Measurements from ENCODE around the gene TMTC1. TPM values are rescaled to one million over a fixed set of nuclear protein-coding genes. Genes with fewer than 3 reads are reported as not detected.

The TMTC1 gene
- total and polyA plus RNA-seq, 8 donors: 1.2 to 5.1 (median 2.8) TPM

DNA sequence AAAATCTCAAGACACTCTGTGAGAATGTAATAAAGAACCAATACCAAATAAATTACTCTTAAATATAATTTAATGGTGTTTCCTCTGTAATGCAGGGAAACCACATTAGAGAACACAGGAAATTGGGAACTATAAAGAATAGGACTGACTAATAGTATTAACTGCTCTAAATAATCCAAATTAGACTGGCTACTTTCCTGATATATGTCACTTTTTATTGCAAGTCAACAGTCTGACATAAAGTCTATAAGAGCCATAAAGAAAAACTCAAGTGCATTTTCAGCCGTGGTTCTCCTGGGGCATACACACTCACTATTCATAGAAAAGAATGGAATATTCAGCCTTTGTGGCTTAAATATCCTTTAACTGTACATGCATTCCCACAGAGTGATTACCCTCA lies 161.5 kb downstream of the TMTC1 start:
- WGBS, 2 donors: 68 to 83% methylated on average over 1 of the region's 1 CpG
- H3K27me3 ChIP-seq: no peaks in the 10 kb centered on the region
- no peak overlapping the region for H3K4me3 ChIP-seq
- DNase-seq (no peak), FAIRE-seq (no peak), ATAC-seq (no peak)
- no peak overlapping the region for H3K27ac ChIP-seq
- no peaks in the 10 kb centered on the region for H3K4me1 ChIP-seq
- H3K36me3 ChIP-seq: no peaks in the 10 kb centered on the region
- H3K9me3 ChIP-seq: no peaks in the 10 kb centered on the region
- intact Hi-C loops (cut with DNase I): no loop called here
- TF ChIP-seq, protein P1, sequence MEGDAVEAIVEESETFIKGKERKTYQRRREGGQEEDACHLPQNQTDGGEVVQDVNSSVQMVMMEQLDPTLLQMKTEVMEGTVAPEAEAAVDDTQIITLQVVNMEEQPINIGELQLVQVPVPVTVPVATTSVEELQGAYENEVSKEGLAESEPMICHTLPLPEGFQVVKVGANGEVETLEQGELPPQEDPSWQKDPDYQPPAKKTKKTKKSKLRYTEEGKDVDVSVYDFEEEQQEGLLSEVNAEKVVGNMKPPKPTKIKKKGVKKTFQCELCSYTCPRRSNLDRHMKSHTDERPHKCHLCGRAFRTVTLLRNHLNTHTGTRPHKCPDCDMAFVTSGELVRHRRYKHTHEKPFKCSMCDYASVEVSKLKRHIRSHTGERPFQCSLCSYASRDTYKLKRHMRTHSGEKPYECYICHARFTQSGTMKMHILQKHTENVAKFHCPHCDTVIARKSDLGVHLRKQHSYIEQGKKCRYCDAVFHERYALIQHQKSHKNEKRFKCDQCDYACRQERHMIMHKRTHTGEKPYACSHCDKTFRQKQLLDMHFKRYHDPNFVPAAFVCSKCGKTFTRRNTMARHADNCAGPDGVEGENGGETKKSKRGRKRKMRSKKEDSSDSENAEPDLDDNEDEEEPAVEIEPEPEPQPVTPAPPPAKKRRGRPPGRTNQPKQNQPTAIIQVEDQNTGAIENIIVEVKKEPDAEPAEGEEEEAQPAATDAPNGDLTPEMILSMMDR (IDR thresholded peaks at IDR 0.05): no peak

DNA sequence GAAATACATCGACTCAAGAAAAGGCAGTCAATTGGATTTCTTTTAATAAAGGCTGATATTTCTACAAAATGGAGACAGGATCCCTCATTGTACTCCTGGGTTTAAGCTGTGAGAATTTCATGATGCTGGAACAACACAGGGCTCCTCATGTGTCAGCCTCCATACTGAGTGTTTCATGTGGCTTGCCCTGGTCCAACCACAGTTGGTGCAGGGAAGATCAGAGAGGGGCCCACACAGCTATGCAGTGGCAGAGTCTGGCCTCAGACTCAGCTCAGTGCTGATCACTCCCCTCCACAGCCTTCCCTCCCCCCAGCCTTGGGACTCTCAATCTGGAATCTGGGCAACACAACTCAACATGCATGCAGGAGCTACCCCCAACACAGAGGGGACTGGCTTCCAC lies 163.7 kb downstream of the TMTC1 start:
- 81 to 87% methylated on average over 1 of the region's 1 CpG for WGBS, 2 donors

GRCh38 chr12:29617407-29617803 lies 166.3 kb downstream of the TMTC1 start:
- DNase-seq: no peak
- TF ChIP-seq, protein P1 (IDR thresholded peaks at IDR 0.05): no peak
- ATAC-seq: no peak
- H3K9me3 ChIP-seq: no peaks in the 10 kb centered on the region
- no peak for FAIRE-seq
- no peaks in the 10 kb centered on the region for H3K36me3 ChIP-seq
- no peaks in the 10 kb centered on the region for H3K4me1 ChIP-seq
- H3K4me3 ChIP-seq: no peak overlapping the region
- no peak overlapping the region for H3K27ac ChIP-seq
- intact Hi-C loops (cut with DNase I): no loop called here
- no peaks in the 10 kb centered on the region for H3K27me3 ChIP-seq
- WGBS, 2 donors: 21% methylated on average over 1 of the region's 1 CpG

More for the DNA sequence above, 163.7 kb downstream of the TMTC1 start:
- DNase-seq: no peak
- Histone ChIP-seq H3K27me3 (no peaks in the 10 kb centered on the region), H3K4me3 (no peak overlapping the region), H3K27ac (no peak overlapping the region), H3K36me3 (no peaks in the 10 kb centered on the region), H3K9me3 (no peaks in the 10 kb centered on the region), H3K4me1 (no peaks in the 10 kb centered on the region)
- TF ChIP-seq, protein P1 (IDR thresholded peaks at IDR 0.05): no peak
- intact Hi-C loops (cut with DNase I): no loop called here
- FAIRE-seq: no peak
- ATAC-seq: no peak

GRCh38 chr12:29616664-29617406 lies 166.9 kb downstream of the TMTC1 start:
- no peak overlapping the region for H3K27ac ChIP-seq
- no peak overlapping the region for H3K4me3 ChIP-seq
- ATAC-seq (no peak), FAIRE-seq (no peak), DNase-seq (no peak)
- no peaks in the 10 kb centered on the region for H3K36me3 ChIP-seq
- TF ChIP-seq, protein P1 (IDR thresholded peaks at IDR 0.05): no peak
- H3K9me3 ChIP-seq: no peaks in the 10 kb centered on the region
- WGBS, 2 donors: 41 to 45% methylated on average over 6 of the region's 6 CpGs
- no peaks in the 10 kb centered on the region for H3K27me3 ChIP-seq
- intact Hi-C loops (cut with DNase I): no loop called here
- no peaks in the 10 kb centered on the region for H3K4me1 ChIP-seq

- no peak overlapping the region for H3K27ac ChIP-seq
- no peak overlapping the region for H3K4me3 ChIP-seq
- DNase-seq: no peak
- no peak for FAIRE-seq
- peaks cover 0 to 5% (median 0%) of the 10 kb centered on the region in 3 donors for H3K4me1 ChIP-seq
- WGBS, 2 donors: 81 to 85% methylated on average over 2 of the region's 2 CpGs
- H3K36me3 ChIP-seq: no peaks in the 10 kb centered on the region
- no peaks in the 10 kb centered on the region for H3K9me3 ChIP-seq
- TF ChIP-seq, protein P1 (IDR thresholded peaks at IDR 0.05): no peak
- no peaks in the 10 kb centered on the region for H3K27me3 ChIP-seq
- intact Hi-C loops (cut with DNase I): no loop called here
- ATAC-seq: no peak
Observed at GRCh38 chr12:29614694-29615325, 168.9 kb downstream of the TMTC1 start.

Measured in pancreas (tissue), 10 donors.